GM12873 (cell line): ENCODE results near the gene LONRF2.

Source experiments
- CTCF ChIP-seq: IDR thresholded peaks from 2 replicates; pipeline ENCODE4 v1.5.1; 2012; ENCODE audit warnings: low read depth, mild to moderate bottlenecking, moderate library complexity, low read length, control low read depth; ENCODE audit not compliant: insufficient read depth; ENCODE audit errors: missing control alignments

LONRF2 gene

GRCh38 chr2:100237163-100237562 lies 85.1 kb downstream of the LONRF2 start:
- TF ChIP-seq CTCF, result no peak

- no peak for TF ChIP-seq CTCF
Measured at GRCh38 chr2:100236166-100236565, 86.1 kb downstream of the LONRF2 start.

- TF ChIP-seq CTCF, result no peak
Measured at GRCh38 chr2:100235581-100235980, 86.7 kb downstream of the LONRF2 start.

GRCh38 chr2:100235098-100235497 lies 87.2 kb downstream of the LONRF2 start:
- TF ChIP-seq CTCF, result no peak

- no peak for TF ChIP-seq CTCF
Measured at GRCh38 chr2:100234141-100234540, 88.2 kb downstream of the LONRF2 start.

GRCh38 chr2:100233061-100233460 lies 89.2 kb downstream of the LONRF2 start:
- no peak for TF ChIP-seq CTCF

- no peak for TF ChIP-seq CTCF
Measured at GRCh38 chr2:100230754-100231153, 91.5 kb downstream of the LONRF2 start.
